Left renal cortex interstitium (tissue), 4 donors: ENCODE results near the gene THBS3. TPM values are rescaled to one million over a fixed set of nuclear protein-coding genes. Genes with fewer than 3 reads are reported as not detected.
"Not testable (repeated sequence)": the region's sequence is repeated elsewhere in the genome, so short reads cannot be mapped to it uniquely, and the experiment has no call there.

ENCODE experiments used
- DNase-seq, 4 donors: peaks; one replicate each; pipeline ENCODE4 v3.0.0-alpha.2; 2013; ENCODE audit warnings: low read depth in 4 of 4, low spot score in 2 of 4, missing footprints in 1 of 4
- polyA plus RNA-seq, 4 donors: library from polyadenylated mRNA; unstranded; fragments of 120-200 nt; gene quantifications; one replicate each; pipeline ENCODE4 v1.2.1, GENCODE V29; 2013; ENCODE audit not compliant: insufficient read length in 4 of 4

Gene THBS3
- 10 to 100 TPM; 26.3 to 54.2 (median 37.5) TPM for polyA plus RNA-seq

- no peak for DNase-seq
Observed at GRCh38 chr1:155207806-155208540, at the start of gene THBS3. TSS of gene THBS3 (minus strand) at chr1:155207897. CDS start at chr1:155207876, 21 bp downstream.

GRCh38 chr1:155256058-155256852, 48.6 kb upstream of the THBS3 start:
- no peak for DNase-seq

- DNase-seq: peak in 2 of 4 donors; percentile 82 to 85
Observed at GRCh38 chr1:155255243-155256007, 47.7 kb upstream of the THBS3 start, which contains the start of gene ENTREP3. TSS of gene ENTREP3 (minus strand) at chr1:155255483. CDS start at chr1:155254877, 606 bp downstream.

- no peak for DNase-seq
Observed at GRCh38 chr1:155254714-155255242, 47.1 kb upstream of the THBS3 start.

- no peak for DNase-seq
Observed at GRCh38 chr1:155254228-155254713, 46.6 kb upstream of the THBS3 start.

GRCh38 chr1:155253797-155254196, 46.1 kb upstream of the THBS3 start:
- DNase-seq: no peak

GRCh38 chr1:155253208-155253607, 45.5 kb upstream of the THBS3 start:
- DNase-seq: no peak

GRCh38 chr1:155251566-155251965, 43.9 kb upstream of the THBS3 start:
- no peak for DNase-seq

- peak in 2 of 4 donors; percentile 83 to 91 for DNase-seq
Observed at GRCh38 chr1:155250633-155251449, 43.1 kb upstream of the THBS3 start.

GRCh38 chr1:155250246-155250632, 42.5 kb upstream of the THBS3 start:
- no peak for DNase-seq

- no peak for DNase-seq
Observed at GRCh38 chr1:155247667-155248553, 40.2 kb upstream of the THBS3 start.

GRCh38 chr1:155246796-155247195, 39.1 kb upstream of the THBS3 start:
- not testable (repeated sequence) for DNase-seq

- DNase-seq: no peak
Observed at GRCh38 chr1:155245163-155245524, 37.4 kb upstream of the THBS3 start.

GRCh38 chr1:155244368-155245162, 36.9 kb upstream of the THBS3 start:
- peak; percentile 94 to 100 (median 98) for DNase-seq

- no peak for DNase-seq
Observed at GRCh38 chr1:155242805-155243358, 35.2 kb upstream of the THBS3 start.

- no peak for DNase-seq
Observed at GRCh38 chr1:155241841-155242264, 34.2 kb upstream of the THBS3 start.

GRCh38 chr1:155241069-155241679, 33.5 kb upstream of the THBS3 start:
- DNase-seq: no peak
